Amygdala (tissue), 56 donors: ENCODE measurements around the gene CD200R1.
A peak's percentile ranks its signal among the peaks of the same experiment; 100 is the strongest.

Experiments used
- DNase-seq, 56 donors: peaks; one replicate each; lab custom pipeline; 2025; lab: John Stamatoyannopoulos, UW

CD200R1 gene, protein sequence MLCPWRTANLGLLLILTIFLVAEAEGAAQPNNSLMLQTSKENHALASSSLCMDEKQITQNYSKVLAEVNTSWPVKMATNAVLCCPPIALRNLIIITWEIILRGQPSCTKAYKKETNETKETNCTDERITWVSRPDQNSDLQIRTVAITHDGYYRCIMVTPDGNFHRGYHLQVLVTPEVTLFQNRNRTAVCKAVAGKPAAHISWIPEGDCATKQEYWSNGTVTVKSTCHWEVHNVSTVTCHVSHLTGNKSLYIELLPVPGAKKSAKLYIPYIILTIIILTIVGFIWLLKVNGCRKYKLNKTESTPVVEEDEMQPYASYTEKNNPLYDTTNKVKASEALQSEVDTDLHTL

GRCh38 chr3:112974894-112975293 is at the start of gene CD200R1:
Gene CD200R1, minus strand, starts transcription at chr3:112975103. Its CDS starts 246 bp downstream, at chr3:112974857.
- no peak for DNase-seq

- DNase-seq: no peak
Measured at GRCh38 chr3:113021471-113021870, 46.6 kb upstream of the CD200R1 start.

GRCh38 chr3:113019182-113020137 is 44.6 kb upstream of the CD200R1 start:
- peak; percentile 53 to 98 (median 90) for DNase-seq

DNA sequence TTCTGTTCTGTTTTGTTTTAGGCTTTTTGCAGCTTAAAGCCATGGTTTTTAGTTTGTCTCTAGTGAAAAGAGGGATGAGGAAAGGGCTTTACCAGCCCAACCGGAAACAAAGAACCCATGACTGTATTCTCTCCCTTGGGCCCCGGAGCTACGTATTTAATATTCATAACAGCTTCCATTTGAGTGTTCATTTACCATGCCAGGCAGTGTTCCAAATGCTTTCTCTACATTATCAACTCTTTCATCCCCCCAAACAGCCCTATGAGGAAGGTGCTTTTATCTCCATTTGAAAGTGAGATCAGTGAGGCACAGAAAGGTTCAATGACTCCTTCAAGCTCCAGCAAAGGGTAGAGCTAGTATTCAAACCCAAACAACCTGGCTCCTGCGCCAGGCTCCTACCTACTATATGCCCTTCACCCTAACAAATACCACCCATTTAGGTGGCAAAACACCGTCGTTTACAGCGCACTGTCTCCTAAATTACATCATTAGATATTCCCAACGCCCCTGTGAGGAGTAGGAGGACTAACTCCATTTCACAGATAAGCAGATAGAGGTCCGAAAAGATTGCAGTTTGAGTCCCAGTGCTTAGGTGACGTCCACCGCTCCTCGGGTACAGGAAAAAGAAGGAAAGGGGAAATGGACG is 43.8 kb upstream of the CD200R1 start:
- DNase-seq: peak in 6 of 56 donors; percentile 13 to 47 (median 35)

- DNase-seq: no peak
Measured at GRCh38 chr3:113013593-113013992, 38.7 kb upstream of the CD200R1 start.

- DNase-seq: no peak
Measured at GRCh38 chr3:113008117-113008516, 33.2 kb upstream of the CD200R1 start.

GRCh38 chr3:113006359-113007056 is 31.6 kb upstream of the CD200R1 start:
- DNase-seq: no peak

- DNase-seq: no peak
Measured at GRCh38 chr3:113005611-113006010, 30.7 kb upstream of the CD200R1 start.

- DNase-seq: no peak
Measured at GRCh38 chr3:113002679-113003078, 27.8 kb upstream of the CD200R1 start.

DNA sequence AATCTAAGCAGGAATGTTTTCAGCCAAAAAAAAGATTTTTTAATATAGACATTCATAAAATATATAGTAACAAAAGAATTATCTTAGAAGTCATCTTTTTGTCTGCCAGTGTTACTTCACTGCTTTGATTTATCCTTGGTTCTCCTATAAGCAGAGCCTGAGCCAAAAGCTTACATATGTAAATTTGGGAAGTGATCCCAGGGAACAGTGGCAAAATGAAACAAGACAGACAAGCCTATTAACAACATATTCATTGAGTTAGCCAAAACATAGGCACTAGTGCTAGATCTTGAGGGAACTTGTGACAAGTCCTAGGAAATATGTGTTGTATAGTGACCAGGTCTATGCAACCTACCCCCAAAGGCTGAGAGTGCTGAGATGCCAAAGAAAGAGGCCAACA is 27.1 kb upstream of the CD200R1 start:
- DNase-seq: no peak

- DNase-seq: no peak
Measured at GRCh38 chr3:113000691-113001090, 25.8 kb upstream of the CD200R1 start.

DNA sequence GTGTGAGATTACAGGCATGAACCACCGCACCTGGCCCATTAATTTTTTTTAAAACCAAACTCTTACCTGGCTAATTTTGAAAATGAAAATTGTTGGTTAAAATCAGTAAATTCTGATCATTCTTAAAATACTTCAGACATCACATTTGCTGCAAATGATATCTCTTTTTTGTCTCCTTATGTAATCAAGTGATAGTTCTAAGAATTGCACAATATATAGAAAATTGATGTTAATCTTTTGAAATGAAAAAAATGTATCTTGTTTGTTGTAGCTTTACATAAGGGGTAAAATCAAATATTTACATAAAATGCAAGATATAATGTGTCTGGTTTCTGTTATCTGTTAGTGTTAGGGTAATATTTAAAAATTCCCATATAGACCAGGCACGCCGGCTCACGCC is 20.9 kb upstream of the CD200R1 start:
- DNase-seq: no peak

GRCh38 chr3:112990672-112991602 is 16.0 kb upstream of the CD200R1 start, which contains the start of gene GTPBP8:
Gene GTPBP8, plus strand, starts transcription at chr3:112990984. Its CDS starts 16 bp downstream, at chr3:112991000.
- peak; percentile 32 to 92 (median 84) for DNase-seq

DNA sequence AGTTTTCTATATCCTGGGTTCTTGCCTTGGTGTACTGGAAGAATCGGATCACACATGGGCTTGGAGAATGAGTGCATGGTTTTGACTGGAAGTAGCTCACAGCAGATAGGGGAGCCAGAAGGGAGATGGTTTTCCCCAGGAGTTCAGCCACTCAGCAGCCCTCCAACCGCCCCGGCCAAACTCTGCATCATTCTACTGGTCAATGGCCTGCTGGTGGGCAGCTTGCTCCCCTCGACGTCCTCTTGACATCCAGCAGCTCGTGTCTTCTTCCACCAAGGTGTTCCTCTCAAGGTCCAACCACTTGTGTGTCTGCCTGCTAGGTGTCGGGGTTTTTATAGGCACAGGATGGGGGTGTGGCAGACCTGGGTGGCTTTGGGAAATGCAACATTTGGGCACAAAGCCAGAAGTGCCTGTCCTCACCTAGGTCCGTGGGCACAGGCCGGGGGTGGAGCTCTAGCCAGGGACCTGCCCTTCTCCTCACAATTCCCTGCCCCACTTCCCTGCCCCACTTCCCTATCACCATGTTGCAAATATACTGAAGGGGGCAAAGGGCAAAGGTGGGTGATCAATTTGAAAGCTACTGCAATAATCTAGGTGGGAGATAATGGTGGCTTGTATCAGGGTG is 12.9 kb upstream of the CD200R1 start:
- no peak for DNase-seq

DNA sequence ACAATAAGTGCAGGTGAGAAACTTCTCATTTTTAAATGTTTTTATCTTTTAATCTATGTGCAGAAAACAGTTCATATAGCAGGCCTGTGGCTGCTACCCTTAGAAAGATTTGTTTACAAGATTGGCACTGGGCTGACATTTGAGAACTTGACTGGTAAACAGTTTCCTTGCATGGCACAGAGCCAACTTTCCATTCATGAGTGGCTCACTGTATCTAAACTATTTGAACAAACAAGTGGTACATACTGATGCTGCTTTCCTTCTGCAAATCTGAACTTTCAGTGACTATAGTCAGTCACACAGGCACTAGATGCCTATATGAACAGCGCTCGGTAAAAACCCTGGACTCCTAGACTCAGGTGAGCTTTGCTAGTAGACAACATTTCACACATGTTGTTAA is 9.6 kb upstream of the CD200R1 start:
- DNase-seq: no peak

- no peak for DNase-seq
Measured at GRCh38 chr3:112982710-112983109, 7.8 kb upstream of the CD200R1 start.

DNA sequence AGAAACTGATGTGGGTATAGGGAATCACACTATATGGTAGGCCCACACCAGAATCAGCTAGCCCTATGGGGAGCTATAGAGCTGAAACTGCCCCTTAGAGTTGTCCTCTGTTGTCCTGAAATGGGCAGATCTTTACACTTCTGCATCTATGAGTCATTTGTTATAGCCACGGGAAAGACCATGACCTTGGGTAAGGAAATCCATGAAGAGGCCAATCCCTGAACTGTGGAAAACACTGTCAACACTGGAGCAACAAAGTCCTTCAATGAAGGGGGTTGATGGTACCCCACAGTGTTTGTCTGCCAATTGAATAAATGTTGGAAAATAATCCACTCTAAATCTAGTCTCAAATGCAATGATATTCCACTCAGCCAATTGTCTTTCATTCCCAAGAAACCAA is 5.2 kb upstream of the CD200R1 start:
- no peak for DNase-seq

- DNase-seq: peak in 1 of 56 donors; percentile 12
Measured at GRCh38 chr3:112979244-112979832, 4.4 kb upstream of the CD200R1 start.
